Activated effector memory CD4-positive, alpha-beta T cell treated with Interleukin-2 at 50 U/mL for 16 hours (primary cell): ENCODE data around the gene FBXW11.

ENCODE experiments used
- DNase-seq: peaks from one replicate; pipeline ENCODE4 v3.0.0-alpha.2; 2020

The FBXW11 gene

DNA sequence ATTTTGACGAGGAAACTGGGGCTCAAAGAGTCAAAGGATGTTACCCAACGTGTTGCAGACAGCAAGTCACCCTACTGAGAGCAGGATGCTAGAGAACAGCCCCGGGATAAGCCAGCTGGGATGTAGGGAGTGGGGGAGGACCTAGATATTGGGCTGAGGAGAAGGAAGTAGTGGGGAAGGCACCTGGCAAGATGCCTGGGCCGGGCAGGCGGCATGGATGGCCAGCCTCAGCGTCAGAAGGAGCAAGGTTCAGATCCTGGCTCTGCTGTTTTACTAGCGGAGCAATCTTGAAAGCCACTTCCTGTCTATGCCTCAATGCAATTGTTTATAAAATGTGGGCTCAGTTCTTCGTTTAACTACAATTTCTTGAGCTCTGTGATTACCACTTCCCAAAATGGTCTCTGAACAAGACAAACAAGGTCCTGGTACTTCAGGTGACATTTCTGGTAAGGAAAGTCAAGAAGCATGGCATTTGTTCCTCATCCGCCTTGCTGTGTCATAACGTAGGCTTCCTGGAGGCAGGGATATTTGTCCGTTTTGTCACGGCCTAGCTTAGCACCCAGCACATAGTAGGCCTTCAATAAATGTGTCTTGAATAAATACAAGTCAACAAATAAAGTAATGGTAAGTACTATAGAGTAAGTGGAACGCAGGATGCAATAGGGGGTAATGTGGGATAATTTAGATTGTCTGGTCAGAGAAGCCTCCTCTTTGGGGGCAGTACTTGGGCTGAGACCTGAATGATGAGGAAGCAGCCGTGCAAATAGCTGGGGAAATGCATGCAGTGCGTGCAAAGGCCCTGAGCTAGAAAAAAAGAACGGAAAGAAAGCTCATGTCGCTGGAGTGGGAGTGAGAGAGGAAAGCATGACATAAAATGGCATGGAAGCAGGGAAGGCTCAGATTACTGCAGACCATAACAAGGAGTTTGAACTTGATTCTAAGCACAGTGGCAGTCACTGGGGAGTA is 150.4 kb downstream of the FBXW11 start:
- DNase-seq: no peak

GRCh38 chr5:171855265-171855664 is 151.2 kb downstream of the FBXW11 start:
- no peak for DNase-seq

DNA sequence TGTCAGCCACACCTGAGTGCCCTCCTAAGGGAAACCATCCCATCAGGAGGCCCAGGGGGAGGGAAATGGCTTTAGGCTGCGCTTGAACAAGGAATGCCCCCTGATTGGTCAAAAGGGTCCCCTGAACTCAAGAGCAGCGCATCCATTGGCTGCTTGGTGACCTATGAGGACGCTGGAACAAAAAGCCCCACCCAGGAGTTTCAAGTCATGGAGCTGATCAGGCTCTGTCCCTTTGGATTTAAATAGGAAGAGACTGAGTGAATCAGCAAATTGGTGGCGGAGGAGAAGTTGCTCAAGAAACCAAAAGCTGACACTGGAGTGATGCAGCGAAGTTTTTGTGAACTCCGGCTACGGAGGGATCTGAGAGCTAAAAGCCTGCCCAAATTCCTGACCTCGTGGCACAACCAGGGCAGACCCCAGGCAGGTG is 154.2 kb downstream of the FBXW11 start:
- no peak for DNase-seq

GRCh38 chr5:171851251-171851650 is 155.2 kb downstream of the FBXW11 start:
- DNase-seq: no peak

- DNase-seq: no peak
These were observed 156.0 kb downstream of the FBXW11 start for GRCh38 chr5:171850324-171850947.

GRCh38 chr5:171849585-171850323 is 156.7 kb downstream of the FBXW11 start:
- DNase-seq: no peak

- no peak for DNase-seq
These were observed 157.4 kb downstream of the FBXW11 start for GRCh38 chr5:171848911-171849520.

DNA sequence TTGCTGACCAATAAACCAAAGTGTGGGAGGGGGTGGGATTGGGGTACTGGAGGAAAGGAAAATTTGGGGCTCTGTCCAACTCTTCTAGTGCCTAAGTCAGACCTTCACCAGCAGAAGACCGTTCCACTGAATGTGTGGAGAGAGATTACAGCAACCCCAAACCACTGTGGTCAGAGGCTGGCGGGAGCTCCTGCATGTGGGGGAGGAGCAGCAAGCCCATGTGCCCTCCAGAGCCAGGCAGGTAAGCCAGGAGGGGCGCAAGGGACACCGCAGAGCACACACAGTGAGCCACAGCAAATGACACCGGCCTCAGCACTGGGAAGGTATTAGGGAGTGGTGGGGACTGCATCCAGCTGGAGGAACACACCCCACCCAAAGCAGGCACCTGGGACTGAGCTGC is 158.0 kb downstream of the FBXW11 start:
- DNase-seq: no peak

GRCh38 chr5:171848006-171848405 is 158.4 kb downstream of the FBXW11 start:
- no peak for DNase-seq

DNA sequence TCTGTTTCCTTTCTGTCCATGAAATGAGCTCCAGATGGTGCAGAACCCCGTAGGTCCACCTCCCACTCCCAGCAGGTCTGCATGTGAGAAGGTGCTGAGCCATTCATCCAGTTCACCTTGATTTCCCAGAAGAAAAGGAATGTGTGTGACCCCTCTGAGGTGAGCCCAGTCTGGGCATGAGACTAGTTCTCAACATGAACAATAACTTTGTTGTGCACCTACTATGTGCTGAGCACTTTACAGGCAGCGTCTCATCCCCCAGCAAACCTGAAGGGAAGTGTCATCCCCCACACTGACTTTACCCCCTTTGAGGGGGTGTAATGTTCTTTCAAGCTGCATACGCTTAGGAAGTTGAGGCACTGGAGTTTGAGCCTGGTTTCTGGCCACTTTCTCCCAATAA is 159.4 kb downstream of the FBXW11 start:
- DNase-seq: no peak

GRCh38 chr5:171846323-171846722 is 160.1 kb downstream of the FBXW11 start:
- DNase-seq: no peak

- DNase-seq: no peak
These were observed 160.6 kb downstream of the FBXW11 start for GRCh38 chr5:171845857-171846256.

GRCh38 chr5:171845040-171845630 is 161.3 kb downstream of the FBXW11 start:
- no peak for DNase-seq

DNA sequence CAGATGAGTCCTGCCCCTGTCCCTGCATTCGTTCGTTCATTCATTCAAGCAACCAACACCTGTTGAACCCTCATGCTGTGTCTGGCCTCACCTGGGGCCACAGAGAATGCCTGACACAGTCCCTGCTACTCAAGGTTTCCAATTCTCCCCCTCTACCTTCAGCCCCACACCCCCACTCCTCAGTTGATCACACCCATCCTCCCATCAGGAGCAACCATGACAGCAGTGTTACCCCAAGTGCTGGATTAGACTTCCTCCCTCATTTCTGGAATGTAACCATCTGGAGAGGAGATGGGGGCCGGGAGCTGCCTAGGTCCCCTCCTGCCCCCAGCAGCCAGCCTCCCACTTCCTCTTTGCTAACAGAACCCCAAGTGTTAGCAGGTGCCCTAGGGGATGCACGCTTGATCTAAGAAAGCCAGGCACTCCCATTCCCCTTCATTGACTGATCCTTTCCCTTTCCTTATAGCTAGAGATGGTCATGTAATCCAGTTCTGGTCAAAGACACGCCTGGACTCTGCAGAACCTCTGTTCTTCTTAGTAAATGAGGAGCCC is 163.6 kb downstream of the FBXW11 start:
- no peak for DNase-seq

- no peak for DNase-seq
These were observed 164.3 kb downstream of the FBXW11 start for GRCh38 chr5:171841984-171842776.

- no peak for DNase-seq
These were observed 165.5 kb downstream of the FBXW11 start for GRCh38 chr5:171840711-171841522.

DNA sequence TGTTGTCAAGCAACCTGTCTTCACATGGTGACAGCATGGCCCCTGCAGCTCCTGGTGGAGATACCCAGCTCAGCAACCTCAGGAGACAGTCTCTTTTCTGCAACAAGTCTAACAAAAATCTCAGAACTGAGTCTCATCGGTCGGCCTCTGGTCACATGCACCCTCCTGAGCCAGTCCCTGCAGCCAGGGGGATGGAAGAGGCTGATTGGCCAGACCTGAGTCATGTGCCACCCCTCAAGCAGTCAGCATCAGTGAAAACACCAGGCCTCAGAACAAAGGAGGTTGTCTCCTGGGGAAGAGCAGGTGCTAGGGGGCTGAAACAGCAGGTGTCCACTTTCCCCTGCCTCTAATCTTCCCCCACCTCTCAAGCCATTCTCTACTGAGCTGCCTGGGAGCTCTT is 166.4 kb downstream of the FBXW11 start:
- DNase-seq: no peak

DNA sequence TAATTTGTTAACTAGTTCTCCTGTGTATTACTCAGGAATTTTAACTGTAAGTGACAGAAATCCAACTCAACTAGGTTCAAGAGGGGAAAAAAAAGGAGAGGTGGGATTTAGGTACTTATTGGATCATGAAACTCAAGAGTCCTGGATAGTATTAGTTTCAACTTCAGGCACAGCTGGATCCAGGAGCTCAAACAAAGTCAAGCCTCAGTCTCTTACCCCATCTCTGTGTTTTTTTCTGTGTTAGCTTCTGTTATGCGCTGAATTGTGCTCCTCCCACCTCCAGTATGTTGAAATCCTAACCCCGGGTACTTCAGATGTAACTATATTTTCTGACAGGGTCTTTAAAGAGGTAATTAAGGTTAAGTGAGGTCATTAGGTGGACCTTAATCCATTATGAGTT is 167.3 kb downstream of the FBXW11 start:
- DNase-seq: no peak

- no peak for DNase-seq
These were observed 168.4 kb downstream of the FBXW11 start for GRCh38 chr5:171838066-171838465.

DNA sequence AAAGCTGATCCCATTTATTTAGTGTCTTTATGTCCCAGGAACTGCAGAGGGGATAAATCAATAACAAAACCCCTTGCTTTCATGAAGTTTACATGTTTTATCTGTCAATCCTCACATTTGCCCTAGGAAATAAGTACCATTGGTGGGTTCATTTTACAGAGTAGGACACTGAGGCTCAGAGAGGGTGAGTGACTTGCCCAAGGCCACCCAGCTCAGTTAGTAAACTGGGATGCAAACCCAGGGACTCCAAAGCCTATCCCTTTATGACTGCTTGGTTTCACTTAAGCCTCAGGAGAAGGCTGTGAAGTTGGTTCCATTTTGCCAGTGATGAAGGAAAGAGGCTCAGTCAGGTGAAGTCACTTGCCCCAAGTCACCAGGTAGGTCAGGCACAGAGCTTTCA is 168.9 kb downstream of the FBXW11 start:
- no peak for DNase-seq

DNA sequence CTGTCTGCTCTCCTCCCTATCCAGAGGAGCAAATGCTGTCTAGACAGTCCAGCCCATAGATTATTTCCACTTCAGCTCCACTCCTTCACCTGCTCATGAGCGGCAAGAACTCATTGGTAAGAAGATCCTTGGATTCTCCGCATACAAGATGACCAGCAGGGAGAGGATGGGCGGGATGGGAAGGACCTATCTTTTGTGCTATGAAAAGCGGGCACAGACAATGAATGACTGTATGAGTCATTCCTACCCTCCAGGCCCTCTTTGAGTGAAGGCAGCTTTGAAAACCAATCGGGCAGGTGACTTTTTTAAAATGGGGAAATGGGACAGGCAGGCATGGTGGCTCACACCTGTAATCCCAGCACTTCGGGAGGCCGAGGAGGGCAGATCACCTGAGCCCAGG is 171.4 kb downstream of the FBXW11 start:
- no peak for DNase-seq
